Upper lobe of left lung (tissue), 6 donors: ENCODE results near the gene CTPS1. TPM values are rescaled to one million over a fixed set of nuclear protein-coding genes. Genes with fewer than 3 reads are reported as not detected.

Experiments used
- ATAC-seq, 2 donors: fragments of 200-7000 bp; cut with Tn5 transposase; one replicate each; pipeline ENCODE4 v1.9.1; 2022; ENCODE audit warnings: mild to moderate bottlenecking in 2 of 2, moderate library complexity in 2 of 2; ENCODE audit not compliant: low FRiP score in 2 of 2
- DNase-seq, 2 donors: peaks; one replicate each; pipeline ENCODE4 v3.0.0-alpha.2; 2019 to 2020
- H3K27ac ChIP-seq, 4 donors: fragments of 200-600 bp; sonication (generic); one replicate each; pipeline ENCODE4 v1.5.1; 2016 to 2019
- H3K27me3 ChIP-seq, 4 donors: fragments of 200-600 bp; sonication (generic); one replicate each; pipeline ENCODE4 v1.5.1; 2017 to 2019
- H3K36me3 ChIP-seq, 4 donors: fragments of 200-600 bp; sonication (generic); one replicate each; pipeline ENCODE4 v1.5.1; 2016 to 2019
- H3K4me1 ChIP-seq, 4 donors: fragments of 200-600 bp; sonication (generic); one replicate each; pipeline ENCODE4 v1.5.1; 2018 to 2019
- H3K4me3 ChIP-seq, 4 donors: fragments of 200-600 bp; sonication (generic); one replicate each; pipeline ENCODE4 v1.5.1; 2017 to 2019; ENCODE audit warnings: mild to moderate bottlenecking in 2 of 4, moderate library complexity in 1 of 4
- H3K9me3 ChIP-seq, 4 donors: fragments of 200-600 bp; sonication (generic); one replicate each; pipeline ENCODE4 v1.5.1; 2018 to 2019
- EP300 ChIP-seq, 4 donors: sonication (generic); formaldehyde crosslinking; IDR thresholded peaks; one replicate each; pipeline ENCODE4 v1.5.1; 2017; ENCODE audit warnings: antibody characterized with exemption in 4 of 4, control low read depth in 2 of 4
- POLR2A ChIP-seq, 4 donors: fragments of 450-650 bp; IDR thresholded peaks; one replicate each; pipeline ENCODE4 v1.5.1; 2016 to 2017; ENCODE audit warnings: antibody characterized with exemption in 4 of 4, mild to moderate bottlenecking in 2 of 4
- POLR2AphosphoS5 ChIP-seq, 2 donors: sonication (generic); formaldehyde crosslinking; IDR thresholded peaks; one replicate each; pipeline ENCODE4 v1.5.1; 2017; ENCODE audit warnings: antibody characterized with exemption in 2 of 2
- WGBS, 2 donors: methylation state at CpG; one replicate each; pipeline ENCODE4 v1.1.5; 2017 to 2018; 5-methylcytosine and 5-hydroxymethylcytosine counted together
- total RNA-seq, 6 donors: library from RNA; depleted of rRNA in 4 of 6; stranded (reverse); fragments of >200 nt in 4 of 6; gene quantifications; one replicate each; pipeline versions ENCODE4 v1.1.0 to v1.2.1, GENCODE V29; 2016 to 2021
- TF ChIP-seq, protein P1 (sequence below), 6 experiments: fragments of 450-650 bp in 4 of 6; fragments of 200-600 bp in 2 of 6; sonication (generic) in 2 of 6; IDR thresholded peaks; one replicate each; pipeline ENCODE4 v1.5.1; 2016 to 2019; ENCODE audit warnings: antibody characterized with exemption in 6 of 6
- donor health status: DM: no; HTN: no; CAD: no; lungs with moderate emphysema.
- donor health status: DM: no; HTN: yes; CAD: no; lungs with severe emphysema.

Gene CTPS1
- total RNA-seq, 6 donors from 2014 or later, result 12.7 to 32.5 (median 25.0) TPM

DNA sequence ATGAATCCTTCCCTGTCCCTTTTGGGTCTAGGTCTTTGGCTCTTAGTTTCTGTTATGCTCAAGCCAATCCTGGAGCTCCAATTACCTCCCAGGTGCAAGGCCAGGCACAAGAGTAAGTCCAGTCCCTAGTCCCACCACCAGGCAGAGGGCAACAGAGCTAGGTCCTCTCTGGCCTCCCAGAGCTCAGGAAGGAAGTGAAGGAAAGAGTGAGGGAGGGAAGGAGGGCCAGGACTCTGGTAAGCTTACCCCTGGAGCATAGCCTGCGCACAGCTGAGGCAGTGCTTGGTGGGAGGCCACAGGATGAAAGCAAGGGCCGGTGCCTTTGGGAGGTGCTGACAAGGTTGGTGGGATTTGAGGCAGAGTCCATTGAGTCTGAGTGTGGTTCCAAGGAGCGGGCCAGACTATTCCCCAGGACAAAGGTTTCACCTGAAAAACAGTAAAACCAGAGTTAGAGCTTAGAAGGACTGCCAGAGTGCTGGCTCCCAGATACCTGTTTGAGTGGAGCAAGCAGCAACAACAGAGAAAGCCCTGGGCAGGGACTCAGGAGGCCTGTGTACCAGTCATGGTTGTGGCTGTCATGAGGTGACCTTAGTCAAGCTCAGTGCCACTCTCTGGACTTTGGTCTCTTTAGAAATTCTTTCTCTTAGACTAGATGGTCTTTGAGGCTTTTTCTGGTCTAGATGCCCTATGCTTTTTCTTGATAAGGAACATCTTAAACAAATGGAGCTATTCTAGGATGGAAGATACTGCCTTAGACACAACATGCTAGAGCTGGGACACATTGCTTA is 57.8 kb downstream of the CTPS1 start:
- 97 to 100% methylated on average over 3 of the region's 3 CpGs for WGBS, 2 donors
- no peaks in the 10 kb centered on the region for H3K27me3 ChIP-seq
- H3K4me1 ChIP-seq, result peaks cover 0 to 4% (median 0%) of the 10 kb centered on the region in 4 donors
- H3K9me3 ChIP-seq, result no peaks in the 10 kb centered on the region
- H3K4me3 ChIP-seq, result no peak overlapping the region
- no peak for DNase-seq
- no peak overlapping the region for H3K27ac ChIP-seq
- TF ChIP-seq POLR2AphosphoS5 (IDR thresholded peaks at IDR 0.05) (no peak), EP300 (IDR thresholded peaks at IDR 0.05) (no peak)
- peaks cover 10 to 73% (median 25%) of the 10 kb centered on the region in 4 donors for H3K36me3 ChIP-seq
- no peak for ATAC-seq

DNA sequence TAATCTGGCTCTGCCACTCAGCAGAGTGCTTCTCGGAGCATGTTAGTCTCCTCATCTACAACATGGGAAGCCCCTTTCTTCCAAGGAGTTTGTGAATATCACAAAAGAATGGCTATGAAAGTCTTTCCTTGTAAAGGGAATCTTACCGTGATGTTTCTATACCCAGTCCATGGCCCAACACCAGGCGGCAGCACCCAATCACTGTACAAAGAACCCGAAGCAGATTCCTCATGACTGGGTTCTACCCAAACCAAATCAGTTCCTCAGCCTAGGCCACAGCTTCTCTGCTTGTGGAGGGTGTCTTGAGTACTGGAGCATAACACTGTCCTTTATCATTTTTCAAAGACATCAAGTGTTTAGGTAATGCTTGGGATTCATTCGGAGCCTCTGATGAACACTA is 58.6 kb downstream of the CTPS1 start:
- H3K36me3 ChIP-seq, result peaks cover 9 to 65% (median 23%) of the 10 kb centered on the region in 4 donors
- 95 to 97% methylated on average over 5 of the region's 5 CpGs for WGBS, 2 donors
- TF ChIP-seq POLR2AphosphoS5 (IDR thresholded peaks at IDR 0.05) (no peak), EP300 (IDR thresholded peaks at IDR 0.05) (no peak), POLR2A (IDR thresholded peaks at IDR 0.05) (no peak)
- TF ChIP-seq, protein P1, sequence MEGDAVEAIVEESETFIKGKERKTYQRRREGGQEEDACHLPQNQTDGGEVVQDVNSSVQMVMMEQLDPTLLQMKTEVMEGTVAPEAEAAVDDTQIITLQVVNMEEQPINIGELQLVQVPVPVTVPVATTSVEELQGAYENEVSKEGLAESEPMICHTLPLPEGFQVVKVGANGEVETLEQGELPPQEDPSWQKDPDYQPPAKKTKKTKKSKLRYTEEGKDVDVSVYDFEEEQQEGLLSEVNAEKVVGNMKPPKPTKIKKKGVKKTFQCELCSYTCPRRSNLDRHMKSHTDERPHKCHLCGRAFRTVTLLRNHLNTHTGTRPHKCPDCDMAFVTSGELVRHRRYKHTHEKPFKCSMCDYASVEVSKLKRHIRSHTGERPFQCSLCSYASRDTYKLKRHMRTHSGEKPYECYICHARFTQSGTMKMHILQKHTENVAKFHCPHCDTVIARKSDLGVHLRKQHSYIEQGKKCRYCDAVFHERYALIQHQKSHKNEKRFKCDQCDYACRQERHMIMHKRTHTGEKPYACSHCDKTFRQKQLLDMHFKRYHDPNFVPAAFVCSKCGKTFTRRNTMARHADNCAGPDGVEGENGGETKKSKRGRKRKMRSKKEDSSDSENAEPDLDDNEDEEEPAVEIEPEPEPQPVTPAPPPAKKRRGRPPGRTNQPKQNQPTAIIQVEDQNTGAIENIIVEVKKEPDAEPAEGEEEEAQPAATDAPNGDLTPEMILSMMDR (IDR thresholded peaks at IDR 0.05), result no peak

DNA sequence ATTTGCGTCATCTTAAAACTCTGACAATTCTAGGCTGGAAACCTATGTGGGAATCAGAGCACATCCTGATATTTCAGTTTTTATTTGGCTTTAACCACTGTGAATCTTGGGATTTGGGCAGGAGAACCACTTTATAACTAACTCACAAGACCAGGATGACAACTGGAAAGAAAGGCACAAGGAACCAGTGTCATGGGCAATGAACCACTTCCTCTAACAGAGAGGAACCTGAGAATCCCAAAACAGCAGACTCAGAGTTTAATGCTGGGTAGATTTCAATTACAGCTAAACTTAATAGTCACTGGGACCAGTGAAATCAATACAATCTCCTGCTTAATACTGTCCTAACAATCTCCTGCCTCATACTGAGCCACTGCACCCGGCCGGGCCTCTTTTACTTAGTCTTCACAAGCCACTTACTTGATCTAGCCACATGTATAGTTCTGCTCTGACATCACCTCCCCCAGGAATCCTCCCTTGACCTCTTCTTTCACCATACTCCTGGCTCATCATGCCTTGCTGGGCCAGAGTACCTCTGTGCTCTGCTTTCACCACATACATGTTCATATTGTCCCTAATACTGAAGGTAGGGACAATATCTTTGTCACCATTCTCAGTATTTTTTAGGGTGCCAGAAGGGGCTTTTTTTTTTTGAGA is 62.2 kb downstream of the CTPS1 start:
- H3K27me3 ChIP-seq, result no peaks in the 10 kb centered on the region
- no peak overlapping the region for H3K27ac ChIP-seq
- peaks cover 6 to 42% (median 21%) of the 10 kb centered on the region in 4 donors for H3K36me3 ChIP-seq
- WGBS, 2 donors, result 98% methylated on average over 3 of the region's 3 CpGs
- no peak overlapping the region for H3K4me3 ChIP-seq
- H3K4me1 ChIP-seq, result peaks cover 20 to 25% (median 23%) of the 10 kb centered on the region in 4 donors
- TF ChIP-seq POLR2A (IDR thresholded peaks at IDR 0.05) (no peak), EP300 (IDR thresholded peaks at IDR 0.05) (no peak), POLR2AphosphoS5 (IDR thresholded peaks at IDR 0.05) (no peak)
- TF ChIP-seq, protein P1 (IDR thresholded peaks at IDR 0.05), result no peak
- ATAC-seq (no peak), DNase-seq (no peak)
- H3K9me3 ChIP-seq, result no peaks in the 10 kb centered on the region

More for the DNA sequence above, 58.6 kb downstream of the CTPS1 start:
- no peaks in the 10 kb centered on the region for H3K27me3 ChIP-seq
- H3K4me1 ChIP-seq, result peaks cover 0 to 4% (median 0%) of the 10 kb centered on the region in 4 donors
- no peak overlapping the region for H3K4me3 ChIP-seq
- no peak overlapping the region for H3K27ac ChIP-seq
- no peaks in the 10 kb centered on the region for H3K9me3 ChIP-seq
- DNase-seq (no peak), ATAC-seq (no peak)

DNA sequence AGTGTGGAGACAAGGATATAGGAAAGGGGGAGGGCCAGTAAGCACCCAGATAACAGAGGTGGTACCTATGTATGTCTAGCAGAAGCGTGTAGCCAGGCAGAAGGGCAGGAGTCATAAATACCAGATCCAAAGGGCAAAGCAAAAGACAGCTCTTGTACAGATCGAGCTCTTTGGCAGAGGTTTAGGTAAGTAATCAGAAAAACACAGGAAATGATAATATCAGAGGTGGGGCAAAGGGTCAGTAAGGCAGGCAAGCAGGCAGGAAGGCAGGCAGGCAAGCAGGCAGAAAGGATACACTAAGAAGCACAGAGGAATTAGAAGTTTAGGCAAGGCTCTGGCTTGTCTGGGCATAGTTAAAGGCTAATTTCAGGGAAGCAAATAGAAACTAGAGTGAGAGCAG is 64.7 kb downstream of the CTPS1 start:
- 48 to 59% methylated on average over 2 of the region's 2 CpGs for WGBS, 2 donors
- DNase-seq (no peak), ATAC-seq (no peak)
- Histone ChIP-seq H3K4me1 (peaks cover 20 to 25% (median 25%) of the 10 kb centered on the region in 4 donors), H3K4me3 (no peak overlapping the region), H3K9me3 (no peaks in the 10 kb centered on the region), H3K27me3 (no peaks in the 10 kb centered on the region), H3K27ac (peak overlapping the region in 3 of 4 donors; percentile 77 to 84 (median 81)), H3K36me3 (peaks cover 0 to 33% (median 17%) of the 10 kb centered on the region in 4 donors)
- TF ChIP-seq, protein P1 (IDR thresholded peaks at IDR 0.05), result no peak
- TF ChIP-seq EP300 (IDR thresholded peaks at IDR 0.05) (no peak), POLR2A (IDR thresholded peaks at IDR 0.05) (no peak), POLR2AphosphoS5 (IDR thresholded peaks at IDR 0.05) (no peak)

DNA sequence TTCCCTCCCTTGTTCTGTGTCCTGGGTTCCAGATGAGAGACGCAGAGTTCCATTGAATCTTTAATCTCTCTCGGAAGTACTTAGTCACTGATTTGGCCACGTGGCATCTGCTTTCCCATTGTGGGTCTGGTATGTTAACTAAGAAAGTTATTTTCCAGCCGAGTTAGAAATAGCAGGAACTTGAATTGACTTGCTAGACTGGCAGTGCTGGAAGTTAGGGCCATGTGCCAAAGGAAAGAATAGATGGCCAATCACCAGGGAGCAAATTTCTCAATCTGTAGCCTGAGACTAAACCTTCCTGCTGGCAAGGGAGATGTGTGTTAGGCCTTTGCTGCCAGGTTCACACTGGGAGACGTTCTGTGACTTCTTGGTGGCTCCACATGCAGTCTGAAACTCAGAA is 66.2 kb downstream of the CTPS1 start:
- H3K4me3 ChIP-seq, result no peak overlapping the region
- no peaks in the 10 kb centered on the region for H3K27me3 ChIP-seq
- peak overlapping the region; percentile 77 to 84 (median 81) for H3K27ac ChIP-seq
- H3K4me1 ChIP-seq, result peaks cover 20 to 25% (median 25%) of the 10 kb centered on the region in 4 donors
- ATAC-seq, result peak; percentile 51 to 83
- no peaks in the 10 kb centered on the region for H3K9me3 ChIP-seq
- H3K36me3 ChIP-seq, result peaks cover 0 to 31% (median 17%) of the 10 kb centered on the region in 4 donors
- no peak for TF ChIP-seq EP300 (IDR thresholded peaks at IDR 0.05)
- TF ChIP-seq, protein P1 (IDR thresholded peaks at IDR 0.05), result no peak
- TF ChIP-seq POLR2A (IDR thresholded peaks at IDR 0.05), result peak in 1 of 4 donors; percentile 38
- peak in 1 of 2 donors; percentile 8 for TF ChIP-seq POLR2AphosphoS5 (IDR thresholded peaks at IDR 0.05)
- 29 to 44% methylated on average over 5 of the region's 5 CpGs for WGBS, 2 donors
- DNase-seq, result peak in 1 of 2 donors; percentile 68
